ENCODE data around the gene MAP4. TPM values are rescaled to one million over a fixed set of nuclear protein-coding genes. Genes with fewer than 3 reads are reported as not detected.
"Not testable (repeated sequence)": the region's sequence is repeated elsewhere in the genome, so short reads cannot be mapped to it uniquely, and the experiment has no call there.

The MAP4 gene
- total RNA-seq = 141 and 150 TPM in 2 replicates
- long read RNA-seq, transcript MAP4-210 (4 exons, 2,743 nt) = major isoform, 10 of 215 reads
- long read RNA-seq, partial matches to known transcripts = 133 of 215 reads
- long read RNA-seq, other reads (novel, unspliced or antisense) = 69 of 215 reads

DNA sequence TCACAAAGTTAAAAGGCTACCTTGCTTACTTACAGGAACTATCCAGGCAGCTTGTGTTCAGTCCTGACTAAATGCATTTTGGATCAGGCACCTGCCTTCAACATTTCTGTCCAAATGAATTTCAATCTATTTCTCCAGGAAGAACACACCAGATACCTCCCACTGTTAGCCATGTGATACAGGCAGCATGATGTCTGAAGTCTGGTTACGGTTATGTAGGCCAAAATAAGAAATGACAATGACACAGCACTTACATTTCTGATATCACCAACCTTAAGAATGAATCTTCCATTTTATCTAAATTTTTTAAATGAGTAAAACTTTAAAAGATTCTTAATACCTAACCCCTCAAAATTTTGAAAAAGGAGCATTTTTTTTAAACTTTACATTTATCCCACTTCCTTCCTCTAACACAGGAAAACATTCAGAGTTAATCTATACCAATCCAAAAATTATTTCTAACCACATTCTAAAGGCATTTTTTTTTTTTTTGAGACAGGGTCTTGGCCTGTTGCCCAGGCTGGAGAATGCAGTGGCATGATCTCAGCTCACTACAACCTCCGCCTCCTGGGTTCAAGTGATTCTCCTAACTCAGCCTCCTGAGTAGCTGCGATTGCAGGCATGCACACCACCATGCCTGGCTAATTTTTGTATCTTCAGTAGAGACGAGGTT, at the start of gene MAP4:
Gene MAP4, minus strand, starts transcription at position 116 of the 673 bp plus-strand sequence. CDS start 17,556 bp downstream, outside the sequence.
- no peak within 1 kb of the TSS for H3K27ac Mint-ChIP-seq (ENCODE audit: unreplicated experiment)
- H3K4me1 Mint-ChIP-seq = peaks cover 53% of the 10 kb centered on the region
- H3K4me3 Mint-ChIP-seq = no peak within 1 kb of the TSS
- H3K9me3 Mint-ChIP-seq = no peaks in the 10 kb centered on the region
- H3K36me3 Mint-ChIP-seq (ENCODE audit: low read depth) = no peaks in the 10 kb centered on the region
- no peak for DNase-seq (ENCODE audit: low read depth, low spot score)
- no peaks in the 10 kb centered on the region for H3K27me3 Mint-ChIP-seq (ENCODE audit: low read depth)
- no peak for TF ChIP-seq CTCF (conservative IDR thresholded peaks at IDR 0.05)

- no peak overlapping the region for H3K4me3 Mint-ChIP-seq
- H3K36me3 Mint-ChIP-seq (ENCODE audit: low read depth) = peaks cover 14% of the 10 kb centered on the region
- no peak for TF ChIP-seq CTCF (conservative IDR thresholded peaks at IDR 0.05)
- no peak overlapping the region for H3K27ac Mint-ChIP-seq (ENCODE audit: unreplicated experiment)
- DNase-seq (ENCODE audit: low read depth, low spot score) = no peak
- H3K9me3 Mint-ChIP-seq = peaks cover 4% of the 10 kb centered on the region
- no peaks in the 10 kb centered on the region for H3K4me1 Mint-ChIP-seq
- no peaks in the 10 kb centered on the region for H3K27me3 Mint-ChIP-seq (ENCODE audit: low read depth)
Measured at GRCh38 chr3:48065035-48065434, 48.8 kb upstream of the MAP4 start.

DNA sequence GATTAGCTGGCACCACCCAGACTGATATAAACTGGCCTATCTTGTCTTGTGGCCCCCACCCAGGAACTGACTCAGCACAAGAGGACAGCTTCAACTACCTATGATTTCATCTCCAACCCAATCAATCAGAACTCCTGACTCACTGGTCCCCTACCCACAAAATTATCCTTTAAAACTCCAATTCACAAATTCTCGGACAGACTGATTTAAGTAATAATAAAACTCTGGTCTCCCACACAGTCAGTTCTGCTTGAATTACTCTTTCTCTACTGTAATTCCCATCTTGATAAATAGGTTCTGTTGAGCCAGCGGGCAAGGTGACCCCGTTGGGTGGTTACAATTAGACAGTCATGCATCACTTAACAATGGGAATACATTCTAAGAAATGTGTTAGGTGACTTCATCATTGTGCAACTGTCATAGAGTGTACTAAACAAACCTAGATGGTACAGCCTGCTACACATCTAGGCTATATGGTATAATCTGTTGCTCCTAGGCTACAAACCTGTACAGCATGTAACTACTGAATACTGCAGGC, 48.1 kb upstream of the MAP4 start:
- H3K27ac Mint-ChIP-seq (ENCODE audit: unreplicated experiment) = no peak overlapping the region
- no peaks in the 10 kb centered on the region for H3K4me1 Mint-ChIP-seq
- no peak for DNase-seq (ENCODE audit: low read depth, low spot score)
- peaks cover 6% of the 10 kb centered on the region for H3K9me3 Mint-ChIP-seq
- H3K4me3 Mint-ChIP-seq = no peak overlapping the region
- TF ChIP-seq CTCF (conservative IDR thresholded peaks at IDR 0.05) = no peak
- no peaks in the 10 kb centered on the region for H3K27me3 Mint-ChIP-seq (ENCODE audit: low read depth)
- peaks cover 16% of the 10 kb centered on the region for H3K36me3 Mint-ChIP-seq (ENCODE audit: low read depth)

DNA sequence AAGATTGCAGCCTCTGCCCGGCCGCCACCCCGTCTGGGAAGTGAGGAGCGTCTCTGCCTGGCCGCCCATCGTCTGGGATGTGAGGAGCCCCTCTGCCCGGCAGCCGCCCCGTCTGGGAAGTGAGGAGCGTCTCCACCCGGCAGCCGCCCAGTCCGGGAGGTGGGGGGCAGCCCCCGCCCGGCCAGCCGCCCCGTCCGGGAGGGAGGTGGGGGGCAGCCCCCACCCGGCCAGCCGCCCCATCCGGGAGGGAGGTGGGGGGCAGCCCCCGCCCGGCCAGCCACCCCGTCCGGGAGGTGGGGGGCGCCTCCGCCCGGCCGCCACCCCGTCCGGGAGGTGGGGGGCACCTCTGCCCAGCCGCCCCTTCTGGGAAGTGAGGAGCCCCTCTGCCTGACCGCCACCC, 45.4 kb upstream of the MAP4 start:
- H3K9me3 Mint-ChIP-seq; H3K27ac Mint-ChIP-seq (ENCODE audit: unreplicated experiment): not testable (repeated sequence)

DNA sequence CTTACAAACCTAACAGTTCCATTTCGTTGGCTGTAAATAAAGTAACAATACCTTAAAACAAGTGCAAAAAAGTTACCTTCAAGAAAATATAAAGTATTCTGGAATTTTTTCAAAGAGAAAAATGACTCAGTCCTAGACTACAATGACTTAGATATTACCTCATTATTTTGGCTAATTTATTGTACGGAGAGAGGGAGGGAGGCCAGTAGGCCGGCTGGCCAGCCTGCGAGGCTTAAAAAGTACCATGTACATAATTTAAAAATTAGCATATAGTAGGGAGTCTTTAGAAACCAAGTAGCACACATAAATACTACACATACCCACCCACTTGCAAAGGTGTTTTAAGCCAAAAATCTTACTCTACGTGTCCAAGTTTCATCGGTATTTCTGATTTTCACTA, 41.9 kb upstream of the MAP4 start:
- DNase-seq (ENCODE audit: low read depth, low spot score) = no peak
- no peak overlapping the region for H3K4me3 Mint-ChIP-seq
- peaks cover 6% of the 10 kb centered on the region for H3K9me3 Mint-ChIP-seq
- no peak overlapping the region for H3K27ac Mint-ChIP-seq (ENCODE audit: unreplicated experiment)
- TF ChIP-seq CTCF (conservative IDR thresholded peaks at IDR 0.05) = no peak
- H3K36me3 Mint-ChIP-seq (ENCODE audit: low read depth) = peaks cover 14% of the 10 kb centered on the region
- H3K4me1 Mint-ChIP-seq = peaks cover 7% of the 10 kb centered on the region
- no peaks in the 10 kb centered on the region for H3K27me3 Mint-ChIP-seq (ENCODE audit: low read depth)

More for the DNA sequence above, 45.4 kb upstream of the MAP4 start:
- peaks cover 19% of the 10 kb centered on the region for H3K36me3 Mint-ChIP-seq (ENCODE audit: low read depth)
- H3K27me3 Mint-ChIP-seq (ENCODE audit: low read depth); H3K4me3 Mint-ChIP-seq; DNase-seq (ENCODE audit: low read depth, low spot score); H3K4me1 Mint-ChIP-seq: not testable (repeated sequence)

GRCh38 chr3:48057521-48057920, 41.3 kb upstream of the MAP4 start:
- no peak for TF ChIP-seq CTCF (conservative IDR thresholded peaks at IDR 0.05)

More at GRCh38 chr3:48057521-48057920, 41.3 kb upstream of the MAP4 start:
- peaks cover 6% of the 10 kb centered on the region for H3K9me3 Mint-ChIP-seq
- H3K27me3 Mint-ChIP-seq (ENCODE audit: low read depth) = no peaks in the 10 kb centered on the region
- H3K27ac Mint-ChIP-seq (ENCODE audit: unreplicated experiment) = no peak overlapping the region
- DNase-seq (ENCODE audit: low read depth, low spot score) = no peak
- H3K4me1 Mint-ChIP-seq = peaks cover 7% of the 10 kb centered on the region
- no peak overlapping the region for H3K4me3 Mint-ChIP-seq
- peaks cover 14% of the 10 kb centered on the region for H3K36me3 Mint-ChIP-seq (ENCODE audit: low read depth)

Data from neural crest cell (in vitro differentiated cells).